Activated CD8-positive, alpha-beta T cell treated with anti-CD3 and anti-CD28 coated beads, Interleukin-2, amount 10 ng/mL, durations not matched to agents 7 days and 5 days (primary cell): ENCODE measurements around the gene ACHE. TPM values are rescaled to one million over a fixed set of nuclear protein-coding genes. Genes with fewer than 3 reads are reported as not detected.

Experiments used
- ATAC-seq: fragments of 150-1000 bp; cut with Tn5 transposase; one replicate; pipeline ENCODE4 v1.10.0; 2021; ENCODE audit warnings: moderate library complexity
- CTCF ChIA-PET: fragments of 350-600 bp; sonication (Branson Sonifier 250); formaldehyde crosslinking; loops from one replicate; lab custom pipeline; 2021; ENCODE audit warnings: antibody characterized with exemption; lab: Charles Lee
- POLR2A ChIA-PET: fragments of 350-600 bp; sonication (Branson Sonifier 250); formaldehyde crosslinking; loops from one replicate; lab custom pipeline; 2021; ENCODE audit warnings: antibody characterized with exemption; lab: Charles Lee
- DNase-seq: peaks from one replicate; pipeline ENCODE4 v3.0.0-alpha.2; 2020
- H3K27ac Mint-ChIP-seq: one replicate; pipeline ENCODE4 v1.8.0; 2021; ENCODE audit warnings: mild to moderate bottlenecking, mixed read lengths
- H3K27me3 Mint-ChIP-seq: one replicate; pipeline ENCODE4 v1.8.0; 2021; ENCODE audit warnings: low read depth, mixed read lengths
- H3K36me3 Mint-ChIP-seq: one replicate; pipeline ENCODE4 v1.8.0; 2021; ENCODE audit warnings: low read depth, mixed read lengths
- H3K4me1 Mint-ChIP-seq: one replicate; pipeline ENCODE4 v1.8.0; 2021; ENCODE audit warnings: low read depth, mixed read lengths
- H3K4me3 Mint-ChIP-seq: one replicate; pipeline ENCODE4 v1.8.0; 2021; ENCODE audit warnings: mild to moderate bottlenecking, mixed read lengths
- H3K9me3 Mint-ChIP-seq: one replicate; pipeline ENCODE4 v1.8.0; 2022; ENCODE audit warnings: mixed read lengths; ENCODE audit not compliant: insufficient read depth
- total RNA-seq, 2 experiments: library from RNA; stranded (reverse); gene quantifications; one replicate each; pipeline ENCODE4 v1.2.3, GENCODE V29; 2021

Gene ACHE
- total RNA-seq, 2 experiments from 2014 or later, result not detected

GRCh38 chr7:100866729-100867039 is 29.0 kb downstream of the ACHE start:
- no peak for ATAC-seq
- peaks cover 34% of the 10 kb centered on the region for H3K36me3 Mint-ChIP-seq
- H3K9me3 Mint-ChIP-seq, result no peaks in the 10 kb centered on the region
- H3K4me3 Mint-ChIP-seq, result peak overlapping the region; percentile 89
- ChIA-PET POLR2A (interaction anchor here (1.0 to 1.1 kb wide), 2 partner anchors 8 to 240 kb away, joined by 3 to 4 read pairs; partner anchors contain the start of gene SRRT), CTCF (no interaction called here)
- no peak for DNase-seq
- H3K4me1 Mint-ChIP-seq, result peaks cover 21% of the 10 kb centered on the region
- H3K27me3 Mint-ChIP-seq, result no peaks in the 10 kb centered on the region
- peak overlapping the region; percentile 94 for H3K27ac Mint-ChIP-seq

GRCh38 chr7:100865938-100866728 is 29.6 kb downstream of the ACHE start:
- H3K9me3 Mint-ChIP-seq, result no peaks in the 10 kb centered on the region
- peaks cover 28% of the 10 kb centered on the region for H3K36me3 Mint-ChIP-seq
- CTCF ChIA-PET, result interaction anchor here (1.7 kb wide), 1 partner anchor 160 kb away, joined by 4 read pairs; the partner anchor contains the start of gene POP7
- POLR2A ChIA-PET, result interaction anchor here (1.0 to 1.1 kb wide), 2 partner anchors 9 to 240 kb away, joined by 3 to 4 read pairs; partner anchors contain the start of gene SRRT
- peak overlapping the region; percentile 89 for H3K4me3 Mint-ChIP-seq
- peak; percentile 29 for ATAC-seq
- peaks cover 21% of the 10 kb centered on the region for H3K4me1 Mint-ChIP-seq
- no peaks in the 10 kb centered on the region for H3K27me3 Mint-ChIP-seq
- DNase-seq, result no peak
- peak overlapping the region; percentile 94 for H3K27ac Mint-ChIP-seq

- Mint-ChIP-seq H3K36me3 (peaks cover 30% of the 10 kb centered on the region), H3K9me3 (no peaks in the 10 kb centered on the region), H3K27me3 (no peaks in the 10 kb centered on the region), H3K4me1 (peaks cover 19% of the 10 kb centered on the region), H3K27ac (no peak overlapping the region), H3K4me3 (no peak overlapping the region)
- no peak for ATAC-seq
- POLR2A ChIA-PET, result no interaction called here
- CTCF ChIA-PET, result interaction anchor here (1.7 to 2.2 kb wide), 2 partner anchors 13 to 160 kb away, joined by 4 to 11 read pairs; partner anchors contain the start of genes POP7 and SLC12A9
- DNase-seq, result no peak
Observed at GRCh38 chr7:100865372-100865911, 30.2 kb downstream of the ACHE start.

DNA sequence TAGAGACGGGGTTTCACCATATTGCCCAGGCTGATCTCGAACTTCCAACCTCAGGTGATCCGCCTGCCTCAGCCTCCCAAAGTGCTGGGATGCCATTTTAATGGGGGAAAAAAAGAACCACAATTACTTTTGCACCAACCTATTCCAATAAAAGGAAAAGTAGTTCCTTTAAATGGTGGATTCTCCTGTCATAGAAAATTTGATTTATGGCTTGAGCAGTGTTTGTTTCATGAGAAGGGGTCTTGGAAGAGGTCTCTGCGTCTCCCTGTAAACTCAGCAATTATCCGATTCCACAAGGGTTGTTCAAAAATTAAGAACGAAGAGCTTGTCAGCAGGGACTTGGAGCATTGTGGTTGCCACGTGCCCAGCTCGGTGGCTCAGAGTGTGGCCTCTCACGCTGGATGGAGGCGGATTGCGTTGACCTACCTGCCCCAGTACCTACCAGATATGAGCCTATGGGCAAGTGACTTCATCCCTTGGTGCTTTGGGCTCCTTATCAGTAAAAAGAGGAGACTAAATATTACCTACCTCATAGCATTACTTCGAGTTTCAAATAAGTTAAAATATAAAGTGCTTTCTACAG is 31.3 kb downstream of the ACHE start:
- no peak for ATAC-seq
- H3K4me3 Mint-ChIP-seq, result no peak overlapping the region
- DNase-seq, result no peak
- H3K36me3 Mint-ChIP-seq, result peaks cover 37% of the 10 kb centered on the region
- H3K9me3 Mint-ChIP-seq, result no peaks in the 10 kb centered on the region
- H3K27me3 Mint-ChIP-seq, result no peaks in the 10 kb centered on the region
- ChIA-PET POLR2A (interaction anchor here (1.8 kb wide), 1 partner anchor 10 kb away, joined by 6 read pairs; the partner anchor contains the start of gene SRRT), CTCF (interaction anchor here (1.7 to 2.2 kb wide), 2 partner anchors 12 to 159 kb away, joined by 4 to 11 read pairs; partner anchors contain the start of genes POP7 and SLC12A9)
- H3K27ac Mint-ChIP-seq, result no peak overlapping the region
- H3K4me1 Mint-ChIP-seq, result peaks cover 19% of the 10 kb centered on the region

- H3K36me3 Mint-ChIP-seq, result peaks cover 37% of the 10 kb centered on the region
Observed at GRCh38 chr7:100863406-100863950, 32.2 kb downstream of the ACHE start.

DNA sequence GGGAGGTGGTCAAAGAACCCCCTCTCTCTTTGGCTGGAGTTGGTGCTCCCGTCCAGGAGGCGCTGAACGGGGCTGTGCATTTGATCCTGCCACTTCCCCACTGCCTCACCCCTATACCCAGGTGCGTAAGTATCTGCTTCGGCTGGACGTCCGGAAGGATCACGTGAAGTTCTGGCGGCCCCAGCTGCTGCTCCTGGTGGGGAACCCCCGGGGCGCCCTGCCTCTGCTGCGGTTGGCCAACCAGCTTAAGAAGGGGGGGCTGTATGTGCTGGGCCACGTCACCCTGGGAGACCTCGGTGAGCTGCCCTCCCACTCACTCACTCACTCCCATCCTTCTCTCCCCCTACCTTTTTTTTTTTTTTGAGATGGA is 34.1 kb downstream of the ACHE start:
- Mint-ChIP-seq H3K36me3 (peaks cover 37% of the 10 kb centered on the region), H3K27ac (no peak overlapping the region), H3K9me3 (no peaks in the 10 kb centered on the region), H3K4me3 (no peak overlapping the region), H3K27me3 (no peaks in the 10 kb centered on the region), H3K4me1 (peaks cover 3% of the 10 kb centered on the region)
- DNase-seq, result no peak
- ChIA-PET CTCF (interaction anchor here (0.8 to 1.9 kb wide), 2 partner anchors 9 to 156 kb away, joined by 3 to 9 read pairs; partner anchors contain the start of gene SLC12A9), POLR2A (interaction anchor here (0.6 kb wide), 1 partner anchor 12 kb away, joined by 3 read pairs; no protein-coding TSS in a partner anchor)
- ATAC-seq, result no peak

More at GRCh38 chr7:100863406-100863950, 32.2 kb downstream of the ACHE start:
- POLR2A ChIA-PET, result interaction anchor here (1.8 kb wide), 1 partner anchor 11 kb away, joined by 6 read pairs; the partner anchor contains the start of gene SRRT
- Mint-ChIP-seq H3K27ac (no peak overlapping the region), H3K9me3 (no peaks in the 10 kb centered on the region), H3K27me3 (no peaks in the 10 kb centered on the region), H3K4me3 (no peak overlapping the region), H3K4me1 (peaks cover 19% of the 10 kb centered on the region)
- ATAC-seq (no peak), DNase-seq (no peak)
- CTCF ChIA-PET, result interaction anchor here (2.2 kb wide), 1 partner anchor 11 kb away, joined by 11 read pairs; the partner anchor contains the start of gene SLC12A9

GRCh38 chr7:100860702-100861615 is 34.7 kb downstream of the ACHE start:
- Mint-ChIP-seq H3K4me3 (no peak overlapping the region), H3K36me3 (peaks cover 37% of the 10 kb centered on the region), H3K9me3 (no peaks in the 10 kb centered on the region), H3K4me1 (no peaks in the 10 kb centered on the region), H3K27ac (no peak overlapping the region), H3K27me3 (no peaks in the 10 kb centered on the region)
- ChIA-PET POLR2A (interaction anchor here (0.6 kb wide), 1 partner anchor 13 kb away, joined by 3 read pairs; no protein-coding TSS in a partner anchor), CTCF (interaction anchor here (1.9 kb wide), 1 partner anchor 9 kb away, joined by 9 read pairs; the partner anchor contains the start of gene SLC12A9)
- DNase-seq (no peak), ATAC-seq (no peak)

DNA sequence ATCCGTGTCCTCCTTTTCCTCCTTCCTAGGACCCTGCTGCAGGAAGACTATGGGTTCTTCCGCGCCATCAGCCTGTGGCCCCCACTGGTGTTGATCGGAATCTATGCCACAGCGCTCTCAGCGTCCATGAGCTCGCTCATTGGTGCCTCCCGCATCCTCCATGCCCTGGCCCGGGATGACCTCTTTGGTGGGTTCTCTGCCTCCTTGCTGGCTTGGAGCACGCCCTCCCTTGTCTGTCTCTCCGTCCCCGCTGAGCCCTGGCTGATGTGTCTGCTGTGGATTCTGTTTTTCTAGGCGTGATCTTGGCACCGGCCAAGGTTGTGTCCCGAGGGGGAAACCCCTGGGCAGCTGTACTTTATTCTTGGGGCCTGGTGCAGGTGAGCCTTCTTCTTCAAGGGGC is 35.8 kb downstream of the ACHE start:
- DNase-seq, result no peak
- no peaks in the 10 kb centered on the region for H3K9me3 Mint-ChIP-seq
- peaks cover 4% of the 10 kb centered on the region for H3K4me1 Mint-ChIP-seq
- peaks cover 40% of the 10 kb centered on the region for H3K36me3 Mint-ChIP-seq
- no peak overlapping the region for H3K27ac Mint-ChIP-seq
- ChIA-PET CTCF (interaction anchor here (1.6 kb wide), 1 partner anchor 60 kb away, joined by 5 read pairs; no protein-coding TSS in a partner anchor), POLR2A (no interaction called here)
- H3K27me3 Mint-ChIP-seq, result no peaks in the 10 kb centered on the region
- no peak overlapping the region for H3K4me3 Mint-ChIP-seq
- no peak for ATAC-seq

GRCh38 chr7:100856871-100857282 is 38.8 kb downstream of the ACHE start:
- no peak for DNase-seq
- ChIA-PET POLR2A (interaction anchor here (1.0 kb wide), 1 partner anchor 18 kb away, joined by 4 read pairs; the partner anchor contains the start of gene SRRT), CTCF (interaction anchor here (1.8 to 8.9 kb wide), 2 partner anchors 54 to 151 kb away, joined by 4 to 223 read pairs; partner anchors contain the start of gene POP7)
- Mint-ChIP-seq H3K9me3 (no peaks in the 10 kb centered on the region), H3K27me3 (no peaks in the 10 kb centered on the region), H3K4me3 (no peak overlapping the region), H3K36me3 (peaks cover 23% of the 10 kb centered on the region), H3K27ac (no peak overlapping the region), H3K4me1 (peaks cover 20% of the 10 kb centered on the region)
- no peak for ATAC-seq

GRCh38 chr7:100855515-100855914 is 40.2 kb downstream of the ACHE start:
- Mint-ChIP-seq H3K4me3 (no peak overlapping the region), H3K27ac (no peak overlapping the region), H3K36me3 (peaks cover 18% of the 10 kb centered on the region), H3K27me3 (no peaks in the 10 kb centered on the region), H3K4me1 (peaks cover 23% of the 10 kb centered on the region), H3K9me3 (no peaks in the 10 kb centered on the region)
- CTCF ChIA-PET, result interaction anchor here (1.0 to 8.9 kb wide), 2 partner anchors 53 to 150 kb away, joined by 4 to 223 read pairs; partner anchors contain the start of gene POP7
- POLR2A ChIA-PET, result no interaction called here
- DNase-seq, result no peak
- ATAC-seq, result no peak
